SK-N-SH (cell line): ENCODE measurements around the gene ACAP2. TPM values are rescaled to one million over a fixed set of nuclear protein-coding genes. Genes with fewer than 3 reads are reported as not detected.

ENCODE experiments used
- CTCF ChIA-PET: fragments of 300-600, 350-600 bp; formaldehyde crosslinking; extraction: SDS; loops from one replicate; lab custom pipeline; 2021; lab: Yijun Ruan, JAX
- POLR2A ChIA-PET: fragments of 350-600 bp; sonication (Branson Sonifier 250); formaldehyde crosslinking; extraction: SDS; loops from one replicate; lab custom pipeline; 2020; ENCODE audit warnings: antibody characterized with exemption, inconsistent platforms; lab: Yijun Ruan, JAX
- DNase-seq: peaks from one replicate; pipeline ENCODE4 v3.0.0; 2012
- H2AFZ ChIP-seq: fragments of 200-600 bp; sonication (generic); 2 replicates; pipeline ENCODE4 v1.8.1; 2016; ENCODE audit warnings: antibody characterized with exemption, mild to moderate bottlenecking, low read depth
- H3F3A ChIP-seq: fragments of 200-600 bp; sonication (generic); replicated peaks from 2 replicates; pipeline ENCODE3; 2016; ENCODE audit warnings: antibody characterized with exemption, mild to moderate bottlenecking; ENCODE audit not compliant: insufficient read depth
- H3K27ac ChIP-seq, 2 experiments: fragments of 200-500 bp in 1 of 2; fragments of 200-600 bp in 1 of 2; sonication (Bioruptor generic) in 1 of 2; sonication (generic), shearing (Covaris generic) in 1 of 2; 2 replicates each; pipeline versions ENCODE4 v1.5.1 to v1.6.1; 2014 to 2016; ENCODE audit warnings: low read depth in 2 of 2, inconsistent platforms in 1 of 2, low read length in 1 of 2, mild to moderate bottlenecking in 1 of 2, mixed read lengths in 1 of 2
- H3K27me3 ChIP-seq: fragments of 200-600 bp; sonication (generic), shearing (Covaris generic); 2 replicates; pipeline ENCODE4 v1.6.1; 2016; ENCODE audit warnings: mixed run types; ENCODE audit not compliant: insufficient read depth
- H3K36me3 ChIP-seq, 2 experiments: fragments of 200-500 bp in 1 of 2; fragments of 200-600 bp in 1 of 2; sonication (Bioruptor generic) in 1 of 2; sonication (generic) in 1 of 2; replicated peaks in 1 of 2; 2 replicates each; pipeline versions ENCODE3 to v1.5.1; 2014 to 2016; ENCODE audit warnings: low read length in 1 of 2, mild to moderate bottlenecking in 1 of 2; ENCODE audit not compliant: insufficient read depth in 2 of 2, control insufficient read depth in 1 of 2
- H3K4me1 ChIP-seq, 2 experiments: fragments of 200-500 bp in 1 of 2; fragments of 200-600 bp in 1 of 2; sonication (Bioruptor generic) in 1 of 2; sonication (generic), shearing (Covaris generic) in 1 of 2; 2 replicates each; pipeline versions ENCODE4 v1.5.1 to v1.6.1; 2014 to 2016; ENCODE audit warnings: low read depth in 1 of 2, low read length in 1 of 2, mixed run types in 1 of 2; ENCODE audit not compliant: insufficient read depth in 2 of 2, control insufficient read depth in 1 of 2
- H3K4me2 ChIP-seq: fragments of 200-600 bp; sonication (generic), shearing (Covaris generic); 2 replicates; pipeline ENCODE4 v1.6.1; 2017; ENCODE audit warnings: mixed run types
- H3K4me3 ChIP-seq, 2 experiments: fragments of 200-500 bp in 1 of 2; fragments of 200-600 bp in 1 of 2; sonication (Bioruptor generic) in 1 of 2; sonication (generic), shearing (Covaris generic) in 1 of 2; 2 replicates each; pipeline versions ENCODE4 v1.5.1 to v1.8.1; 2014 to 2016; ENCODE audit warnings: low read depth in 2 of 2, inconsistent platforms in 1 of 2, low read length in 1 of 2, mild to moderate bottlenecking in 1 of 2, mixed read lengths in 1 of 2, moderate library complexity in 1 of 2
- H3K79me2 ChIP-seq: fragments of 200-600 bp; sonication (generic); 2 replicates; pipeline ENCODE4 v1.8.1; 2017; ENCODE audit warnings: mild to moderate bottlenecking; ENCODE audit not compliant: insufficient read depth
- H3K9ac ChIP-seq: fragments of 200-600 bp; sonication (generic); 2 replicates; pipeline ENCODE4 v1.6.1; 2017; ENCODE audit warnings: mixed run types
- H3K9me2 ChIP-seq: fragments of 200-600 bp; sonication (generic); 2 replicates; pipeline ENCODE4 v1.6.1; 2017; ENCODE audit warnings: mixed run types
- H3K9me3 ChIP-seq: fragments of 200-600 bp; sonication (generic); 2 replicates; pipeline ENCODE4 v1.6.1; 2017; ENCODE audit warnings: mixed run types, mild to moderate bottlenecking, moderate library complexity
- H4K20me1 ChIP-seq: fragments of 200-600 bp; sonication (generic); 2 replicates; pipeline ENCODE4 v1.6.1; 2017; ENCODE audit warnings: mild to moderate bottlenecking, mixed run types; ENCODE audit not compliant: insufficient read depth
- CHD2 ChIP-seq: fragments of 150-350 bp; IDR thresholded peaks from 2 replicates; pipeline ENCODE4 v1.6.1; 2018; ENCODE audit warnings: low read length; ENCODE audit not compliant: partially characterized antibody
- CTCF ChIP-seq: fragments of 200-600 bp; sonication (generic); IDR thresholded peaks from 2 replicates; pipeline ENCODE4 v1.6.1; 2017; ENCODE audit warnings: antibody characterized with exemption, mild to moderate bottlenecking, moderate library complexity
- FOXM1 ChIP-seq: IDR thresholded peaks from 2 replicates; pipeline ENCODE4 v1.4.0; 2012; ENCODE audit warnings: low read depth, mild to moderate bottlenecking
- PBX3 ChIP-seq: IDR thresholded peaks from 2 replicates; pipeline ENCODE4; 2012
- TCF12 ChIP-seq: IDR thresholded peaks from 2 replicates; pipeline ENCODE4 v1.4.0; 2012
- WGBS: methylation state at CpG from one replicate; pipeline ENCODE4 v1.1.6; 2017; ENCODE audit warnings: low lambda C conversion rate; 5-methylcytosine and 5-hydroxymethylcytosine counted together
- polyA plus RNA-seq, 3 experiments: library from polyadenylated mRNA; depleted of rRNA; stranded (reverse); fragments of >200 nt; gene quantifications; 2 replicates each; pipeline ENCODE4 v1.2.3, GENCODE V29; 2012
- TF ChIP-seq, protein P1 (sequence below): IDR thresholded peaks from 2 replicates; pipeline ENCODE4 v1.4.0; 2012; ENCODE audit warnings: low read depth
- TF ChIP-seq, protein P2 (sequence below): IDR thresholded peaks from 2 replicates; pipeline ENCODE4 v1.4.0; 2012; ENCODE audit warnings: low read depth, borderline replicate concordance
- TF ChIP-seq, protein P3 (sequence below): fragments of 150-350 bp; IDR thresholded peaks from 2 replicates; pipeline ENCODE4 v1.6.1; 2016; ENCODE audit warnings: mild to moderate bottlenecking, low read depth, low read length
- TF ChIP-seq, protein P4 (sequence below): fragments of 150-350 bp; IDR thresholded peaks from 2 replicates; pipeline ENCODE4 v1.6.1; 2017; ENCODE audit warnings: antibody characterized with exemption, low read length, low read depth, borderline replicate concordance

Gene ACAP2
- polyA plus RNA-seq, 1 of the 3 experiments (the other 2 are of a cell fraction), result 6.8 TPM

GRCh38 chr3:195407531-195408409, 35.0 kb downstream of the ACAP2 start (continued):
- TF ChIP-seq CTCF (no peak), PBX3 (no peak), FOXM1 (no peak), CHD2 (no peak)
- TF ChIP-seq, protein P1, sequence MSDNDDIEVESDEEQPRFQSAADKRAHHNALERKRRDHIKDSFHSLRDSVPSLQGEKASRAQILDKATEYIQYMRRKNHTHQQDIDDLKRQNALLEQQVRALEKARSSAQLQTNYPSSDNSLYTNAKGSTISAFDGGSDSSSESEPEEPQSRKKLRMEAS, result no peak
- TF ChIP-seq, protein P2, sequence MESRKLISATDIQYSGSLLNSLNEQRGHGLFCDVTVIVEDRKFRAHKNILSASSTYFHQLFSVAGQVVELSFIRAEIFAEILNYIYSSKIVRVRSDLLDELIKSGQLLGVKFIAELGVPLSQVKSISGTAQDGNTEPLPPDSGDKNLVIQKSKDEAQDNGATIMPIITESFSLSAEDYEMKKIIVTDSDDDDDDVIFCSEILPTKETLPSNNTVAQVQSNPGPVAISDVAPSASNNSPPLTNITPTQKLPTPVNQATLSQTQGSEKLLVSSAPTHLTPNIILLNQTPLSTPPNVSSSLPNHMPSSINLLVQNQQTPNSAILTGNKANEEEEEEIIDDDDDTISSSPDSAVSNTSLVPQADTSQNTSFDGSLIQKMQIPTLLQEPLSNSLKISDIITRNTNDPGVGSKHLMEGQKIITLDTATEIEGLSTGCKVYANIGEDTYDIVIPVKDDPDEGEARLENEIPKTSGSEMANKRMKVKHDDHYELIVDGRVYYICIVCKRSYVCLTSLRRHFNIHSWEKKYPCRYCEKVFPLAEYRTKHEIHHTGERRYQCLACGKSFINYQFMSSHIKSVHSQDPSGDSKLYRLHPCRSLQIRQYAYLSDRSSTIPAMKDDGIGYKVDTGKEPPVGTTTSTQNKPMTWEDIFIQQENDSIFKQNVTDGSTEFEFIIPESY, result no peak
- TF ChIP-seq, protein P3, sequence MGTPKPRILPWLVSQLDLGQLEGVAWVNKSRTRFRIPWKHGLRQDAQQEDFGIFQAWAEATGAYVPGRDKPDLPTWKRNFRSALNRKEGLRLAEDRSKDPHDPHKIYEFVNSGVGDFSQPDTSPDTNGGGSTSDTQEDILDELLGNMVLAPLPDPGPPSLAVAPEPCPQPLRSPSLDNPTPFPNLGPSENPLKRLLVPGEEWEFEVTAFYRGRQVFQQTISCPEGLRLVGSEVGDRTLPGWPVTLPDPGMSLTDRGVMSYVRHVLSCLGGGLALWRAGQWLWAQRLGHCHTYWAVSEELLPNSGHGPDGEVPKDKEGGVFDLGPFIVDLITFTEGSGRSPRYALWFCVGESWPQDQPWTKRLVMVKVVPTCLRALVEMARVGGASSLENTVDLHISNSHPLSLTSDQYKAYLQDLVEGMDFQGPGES, result no peak
- TF ChIP-seq, protein P4, sequence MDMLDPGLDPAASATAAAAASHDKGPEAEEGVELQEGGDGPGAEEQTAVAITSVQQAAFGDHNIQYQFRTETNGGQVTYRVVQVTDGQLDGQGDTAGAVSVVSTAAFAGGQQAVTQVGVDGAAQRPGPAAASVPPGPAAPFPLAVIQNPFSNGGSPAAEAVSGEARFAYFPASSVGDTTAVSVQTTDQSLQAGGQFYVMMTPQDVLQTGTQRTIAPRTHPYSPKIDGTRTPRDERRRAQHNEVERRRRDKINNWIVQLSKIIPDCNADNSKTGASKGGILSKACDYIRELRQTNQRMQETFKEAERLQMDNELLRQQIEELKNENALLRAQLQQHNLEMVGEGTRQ, result no peak
- TF ChIP-seq, all 33 proteins: peak for 0

- Histone ChIP-seq H3K9me3 (no peaks in the 10 kb centered on the region), H3K9ac (no peak overlapping the region)
- CTCF ChIA-PET, result no interaction called here
- no peak for TF ChIP-seq TCF12
- TF ChIP-seq, all 33 proteins: peak for 0
- Histone ChIP-seq H3K9me2 (no peaks in the 10 kb centered on the region), H2AFZ (no peak overlapping the region), H3K79me2 (peaks cover 83% of the 10 kb centered on the region), H3K4me2 (no peak overlapping the region), H3K4me3 (no peak overlapping the region), H3K4me1 (peaks cover 0 to 19% of the 10 kb centered on the region in 2 experiments; a peak in 2 of 4 replicates), H3K27ac (no peak overlapping the region), H4K20me1 (peaks cover 30% of the 10 kb centered on the region), H3K27me3 (no peaks in the 10 kb centered on the region), H3F3A (peaks cover 5% of the 10 kb centered on the region), H3K36me3 (peaks cover 0 to 10% of the 10 kb centered on the region in 2 experiments)
- 90% methylated on average over 2 of the region's 2 CpGs for WGBS
- POLR2A ChIA-PET, result no interaction called here
- no peak for DNase-seq
Observed at GRCh38 chr3:195405651-195406050, 37.2 kb downstream of the ACAP2 start.
